Upper lobe of right lung (tissue), 1 donor: ENCODE measurements around the gene RAPH1. TPM values are rescaled to one million over a fixed set of nuclear protein-coding genes. Genes with fewer than 3 reads are reported as not detected.
"Not testable (repeated sequence)": the region's sequence is repeated elsewhere in the genome, so short reads cannot be mapped to it uniquely, and the experiment has no call there.

Experiments used
- ATAC-seq: fragments of 200-7000 bp; cut with Tn5 transposase; one replicate; pipeline ENCODE4 v1.9.1; 2020; ENCODE audit warnings: mild to moderate bottlenecking, moderate library complexity
- DNase-seq: peaks from one replicate; pipeline ENCODE4 v3.0.0-alpha.2; 2020
- H3K27ac ChIP-seq: fragments of 200-600 bp; one replicate; pipeline ENCODE4 v1.8.0; 2022
- H3K27me3 ChIP-seq: fragments of 200-600 bp; one replicate; pipeline ENCODE4 v1.8.0; 2022; ENCODE audit warnings: mild to moderate bottlenecking
- H3K36me3 ChIP-seq: fragments of 200-600 bp; one replicate; pipeline ENCODE4 v1.8.0; 2022
- H3K4me1 ChIP-seq: fragments of 200-600 bp; one replicate; pipeline ENCODE4 v1.8.0; 2022
- H3K4me3 ChIP-seq: fragments of 200-600 bp; one replicate; pipeline ENCODE4 v1.8.0; 2022; ENCODE audit warnings: mild to moderate bottlenecking
- H3K9me3 ChIP-seq: fragments of 200-600 bp; one replicate; pipeline ENCODE4 v1.8.0; 2022
- CTCF ChIP-seq: fragments of 200-600 bp; IDR thresholded peaks from one replicate; pipeline ENCODE4 v1.8.0; 2022; ENCODE audit warnings: antibody characterized with exemption
- intact Hi-C: fragments of 100-400 bp; cut with DNase I; formaldehyde crosslinking; loops from one replicate; pipeline ENCODE4 v1.11.0; 2022
- total RNA-seq: library from RNA; stranded (reverse); fragmentation: NEBNext Ultra II Directional; extraction: Animal tissue kit (Norgen Biotek cat#: 25700); gene quantifications from one replicate; pipeline ENCODE4 v1.2.1, GENCODE V29; 2021
- donor health status: DM: no; HTN: yes; CAD: no; lungs with severe emphysema.

RAPH1 gene
- total RNA-seq, 1 donor from 2014 or later: 93.4 TPM

- TF ChIP-seq CTCF: no peak
- Histone ChIP-seq H3K9me3 (no peaks in the 10 kb centered on the region), H3K4me3 (no peak overlapping the region), H3K4me1 (peaks cover 6% of the 10 kb centered on the region), H3K27me3 (no peaks in the 10 kb centered on the region), H3K36me3 (no peaks in the 10 kb centered on the region), H3K27ac (no peak overlapping the region)
- ATAC-seq: no peak
- intact Hi-C loops: no loop called here
- no peak for DNase-seq
Measured at GRCh38 chr2:203547356-203547755, 12.3 kb upstream of the RAPH1 start.

- DNase-seq: no peak
- no peak for TF ChIP-seq CTCF
- Histone ChIP-seq H3K9me3 (no peaks in the 10 kb centered on the region), H3K27ac (no peak overlapping the region), H3K36me3 (no peaks in the 10 kb centered on the region), H3K4me1 (no peaks in the 10 kb centered on the region), H3K27me3 (no peaks in the 10 kb centered on the region), H3K4me3 (no peak overlapping the region)
- intact Hi-C loops: no loop called here
- ATAC-seq: no peak
Measured at GRCh38 chr2:203544402-203544801, 9.3 kb upstream of the RAPH1 start.

GRCh38 chr2:203543898-203544328 is 8.8 kb upstream of the RAPH1 start:
- intact Hi-C loops: no loop called here
- Histone ChIP-seq H3K36me3 (no peaks in the 10 kb centered on the region), H3K4me3 (no peak overlapping the region), H3K9me3 (no peaks in the 10 kb centered on the region), H3K27ac (no peak overlapping the region), H3K4me1 (no peaks in the 10 kb centered on the region), H3K27me3 (no peaks in the 10 kb centered on the region)
- no peak for DNase-seq
- ATAC-seq: no peak
- TF ChIP-seq CTCF: no peak

- H3K9me3 ChIP-seq, H3K4me3 ChIP-seq, ATAC-seq, H3K27me3 ChIP-seq, H3K27ac ChIP-seq, H3K4me1 ChIP-seq, H3K36me3 ChIP-seq, intact Hi-C loops, DNase-seq: not testable (repeated sequence)
Measured at GRCh38 chr2:203540598-203540997, 5.5 kb upstream of the RAPH1 start.

DNA sequence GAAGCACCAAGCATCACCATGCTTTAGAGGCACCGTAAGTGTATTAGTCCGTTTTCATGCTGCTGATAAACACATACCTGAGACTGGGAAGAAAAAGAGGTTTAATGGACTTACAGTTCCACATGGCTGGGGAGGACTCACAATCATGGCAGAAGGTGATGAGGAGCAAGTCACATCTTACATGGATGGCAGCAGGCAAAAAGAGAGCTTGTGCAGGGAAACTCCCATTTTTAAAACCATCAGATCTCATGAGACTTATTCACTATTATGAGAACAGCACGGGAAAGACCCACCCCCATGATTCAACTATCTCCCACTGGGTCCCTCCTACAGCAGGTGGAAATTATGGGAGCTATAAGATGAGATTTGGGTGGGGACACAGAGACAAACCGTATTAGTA is 3.1 kb upstream of the RAPH1 start:
- H3K36me3 ChIP-seq, DNase-seq, H3K9me3 ChIP-seq, H3K27ac ChIP-seq, H3K4me1 ChIP-seq, H3K27me3 ChIP-seq, intact Hi-C loops, H3K4me3 ChIP-seq, ATAC-seq: not testable (repeated sequence)

DNA sequence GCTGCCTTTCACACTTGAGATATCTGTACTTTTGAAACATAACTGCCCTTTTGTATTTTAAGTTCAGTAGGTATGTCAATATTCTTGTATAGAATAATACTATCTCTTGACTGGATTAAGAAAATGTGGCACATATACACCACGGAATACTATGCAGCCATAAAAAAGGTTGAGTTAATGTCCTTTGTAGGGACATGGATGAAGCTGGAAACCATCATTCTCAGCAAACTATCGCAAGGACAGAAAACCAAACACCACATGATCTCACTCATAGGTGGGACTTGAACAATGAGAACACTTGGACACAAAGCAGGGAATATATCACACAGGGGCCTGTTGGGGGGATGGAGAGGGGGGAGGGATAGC is 1.5 kb upstream of the RAPH1 start:
- ATAC-seq, DNase-seq, intact Hi-C loops, H3K36me3 ChIP-seq, H3K27me3 ChIP-seq, H3K9me3 ChIP-seq, H3K4me3 ChIP-seq: not testable (repeated sequence)
- peaks cover 14% of the 10 kb centered on the region for H3K4me1 ChIP-seq
- peak overlapping the region; percentile 91 for H3K27ac ChIP-seq

DNA sequence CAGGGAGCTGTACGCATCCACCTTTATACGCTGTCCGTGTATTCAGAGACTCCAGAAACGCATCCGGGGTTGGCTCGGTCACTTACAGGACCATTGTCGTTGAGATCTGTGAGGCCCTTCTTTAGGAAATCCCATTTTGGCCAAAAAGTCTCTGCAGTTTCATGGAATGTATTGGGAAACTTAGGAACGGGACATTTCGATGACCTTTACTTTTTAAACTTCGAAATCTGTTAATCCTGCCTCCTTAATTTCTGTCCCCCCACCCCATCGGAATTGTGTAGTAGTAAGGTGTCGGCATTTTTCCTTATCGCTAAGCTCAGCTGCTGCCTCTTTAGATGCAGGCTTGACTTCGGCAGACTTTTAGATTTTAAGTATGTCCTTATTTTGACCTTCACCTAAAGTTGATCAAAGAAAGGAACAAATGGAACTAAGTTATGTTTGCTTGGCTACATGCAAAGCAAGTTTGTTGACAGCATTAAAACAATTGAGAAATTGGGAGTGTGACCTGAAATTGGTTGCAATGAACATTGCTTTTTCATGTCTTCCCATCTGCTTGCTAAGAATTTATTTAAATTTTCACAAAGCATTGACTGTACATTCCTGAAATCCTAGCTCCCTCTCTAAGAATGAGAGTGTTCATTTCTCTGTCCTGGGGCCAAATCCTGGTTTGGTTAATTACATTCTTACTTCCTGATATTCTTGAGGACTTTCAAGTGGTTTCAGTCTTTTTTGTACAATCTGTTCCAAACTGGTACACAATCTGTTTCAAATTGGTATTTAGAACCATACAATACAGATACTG is 884 bp upstream of the RAPH1 start:
- intact Hi-C loops: no loop called here
- peak overlapping the region; percentile 58 for H3K4me3 ChIP-seq
- DNase-seq: no peak
- TF ChIP-seq CTCF: no peak
- H3K27me3 ChIP-seq: no peaks in the 10 kb centered on the region
- peaks cover 14% of the 10 kb centered on the region for H3K4me1 ChIP-seq
- H3K36me3 ChIP-seq: no peaks in the 10 kb centered on the region
- H3K27ac ChIP-seq: peak overlapping the region; percentile 91
- ATAC-seq: peak; percentile 7
- H3K9me3 ChIP-seq: no peaks in the 10 kb centered on the region
